H1 (cell line): ENCODE results near the gene SNX12. TPM values are rescaled to one million over a fixed set of nuclear protein-coding genes. Genes with fewer than 3 reads are reported as not detected.

Source experiments
- CTCF ChIA-PET: fragments of 300-600 bp; sonication (Branson Sonifier 250); formaldehyde crosslinking; loops from one replicate; lab custom pipeline; 2021; ENCODE audit not compliant: partially characterized antibody; lab: Charles Lee
- POLR2A ChIA-PET: fragments of 300-600 bp; sonication (Branson Sonifier 250); formaldehyde crosslinking; loops from one replicate; lab custom pipeline; 2021; ENCODE audit warnings: inconsistent platforms; ENCODE audit not compliant: partially characterized antibody; lab: Charles Lee
- DNase-seq, 2 experiments: peaks; one replicate each; pipeline versions ENCODE4 v3.0.0 to v3.0.0-alpha.2; 2010 to 2022; ENCODE audit warnings: low spot score in 2 of 2, low read depth in 1 of 2, mixed read lengths in 1 of 2
- FAIRE-seq: peaks from 2 replicates; lab custom pipeline; 2011; peaks lifted over from hg19 to GRCh38; lab: Jason Lieb, UNC
- H2AFZ ChIP-seq: 2 replicates; pipeline ENCODE4 v1.8.1; 2012; ENCODE audit warnings: low read length, inconsistent platforms
- H2AK5ac ChIP-seq: 2 replicates; pipeline ENCODE4 v1.6.1; 2013; ENCODE audit warnings: low read depth, low read length
- H2BK120ac ChIP-seq: replicated peaks from 2 replicates; pipeline ENCODE3; 2013; ENCODE audit warnings: low read depth, low read length, inconsistent platforms
- H2BK12ac ChIP-seq: 2 replicates; pipeline ENCODE4 v1.6.1; 2013; ENCODE audit warnings: low read depth, low read length
- H2BK15ac ChIP-seq: 2 replicates; pipeline ENCODE4 v1.6.1; 2013; ENCODE audit warnings: low read length
- H2BK20ac ChIP-seq: 2 replicates; pipeline ENCODE4 v1.6.1; 2013; ENCODE audit warnings: low read length
- H2BK5ac ChIP-seq: 2 replicates; pipeline ENCODE4 v1.6.1; 2013; ENCODE audit warnings: low read depth, low read length
- H3K14ac ChIP-seq: 2 replicates; pipeline ENCODE4 v1.6.1; 2013; ENCODE audit warnings: inconsistent platforms; ENCODE audit not compliant: insufficient read length
- H3K18ac ChIP-seq: 2 replicates; pipeline ENCODE4 v1.6.1; 2013; ENCODE audit warnings: low read length; ENCODE audit errors: extremely low read depth
- H3K23ac ChIP-seq: 2 replicates; pipeline ENCODE4 v1.6.1; 2013; ENCODE audit warnings: inconsistent platforms; ENCODE audit not compliant: insufficient read length
- H3K23me2 ChIP-seq: 2 replicates; pipeline ENCODE4 v1.6.1; 2013; ENCODE audit warnings: low read depth, low read length
- H3K27ac ChIP-seq: 2 replicates; pipeline ENCODE4 v1.6.1; 2011; ENCODE audit warnings: low read depth, low read length, inconsistent platforms
- H3K27me3 ChIP-seq, 4 experiments: replicated peaks in 1 of 4; 1 replicate in 1 of 4; 2 replicates in 3 of 4; pipeline versions ENCODE4 v1.6.1 to v1.8.1; 2011 to 2013; ENCODE audit warnings: low read length in 3 of 4, mild to moderate bottlenecking in 3 of 4, inconsistent platforms in 2 of 4, mixed read lengths in 2 of 4, moderate library complexity in 1 of 4; ENCODE audit not compliant: control insufficient read depth in 3 of 4, insufficient read depth in 3 of 4; ENCODE audit errors: extremely low read depth in 1 of 4
- H3K36me3 ChIP-seq, 4 experiments: 2 replicates each; pipeline versions ENCODE4 v1.6.1 to v1.8.1; 2011 to 2013; ENCODE audit warnings: mild to moderate bottlenecking in 4 of 4, low read length in 3 of 4, moderate library complexity in 2 of 4, control low read depth in 1 of 4, inconsistent platforms in 1 of 4; ENCODE audit not compliant: insufficient read depth in 4 of 4, control insufficient read depth in 2 of 4
- H3K4ac ChIP-seq: replicated peaks from 2 replicates; pipeline ENCODE3; 2013; ENCODE audit warnings: low read length, low read depth, mixed read lengths, inconsistent platforms; ENCODE audit not compliant: insufficient read length
- H3K4me1 ChIP-seq, 4 experiments: replicated peaks in 1 of 4; 1 replicate in 1 of 4; 2 replicates in 3 of 4; pipeline versions ENCODE4 v1.6.1 to v1.8.1; 2011 to 2013; ENCODE audit warnings: low read length in 3 of 4, inconsistent platforms in 2 of 4, mixed read lengths in 1 of 4; ENCODE audit not compliant: insufficient read depth in 4 of 4, control insufficient read depth in 3 of 4
- H3K4me2 ChIP-seq, 2 experiments: 2 replicates each; pipeline versions ENCODE4 v1.6.1 to v1.8.1; 2011 to 2013; ENCODE audit warnings: low read depth in 2 of 2, low read length in 2 of 2, control low read depth in 1 of 2, inconsistent platforms in 1 of 2, mild to moderate bottlenecking in 1 of 2; ENCODE audit not compliant: insufficient read depth in 1 of 2
- H3K4me3 ChIP-seq, 4 experiments: fragments of 200-600, 300-600 bp in 1 of 4; sonication (generic), shearing (Covaris generic), sonication (Bioruptor Twin) in 1 of 4; 2 replicates each; pipeline versions ENCODE4 v1.5.1 to v1.8.1; 2011 to 2016; ENCODE audit warnings: low read length in 4 of 4, low read depth in 3 of 4, control low read depth in 2 of 4, inconsistent platforms in 2 of 4, mild to moderate bottlenecking in 2 of 4, mixed read lengths in 1 of 4, moderate library complexity in 1 of 4; ENCODE audit not compliant: insufficient read depth in 2 of 4; ENCODE audit errors: extremely low read depth in 1 of 4
- H3K56ac ChIP-seq: replicated peaks from 2 replicates; pipeline ENCODE3; 2013; ENCODE audit warnings: low read depth, mild to moderate bottlenecking, mixed read lengths, low read length, inconsistent platforms; ENCODE audit not compliant: insufficient read length
- H3K79me1 ChIP-seq: 2 replicates; pipeline ENCODE4 v1.6.1; 2013; ENCODE audit warnings: low read depth, low read length, control low read depth
- H3K79me2 ChIP-seq, 2 experiments: 2 replicates each; pipeline versions ENCODE4 v1.6.1 to v1.8.1; 2012 to 2013; ENCODE audit warnings: low read length in 2 of 2, mild to moderate bottlenecking in 2 of 2, inconsistent platforms in 1 of 2; ENCODE audit not compliant: insufficient read depth in 2 of 2, control insufficient read depth in 1 of 2
- H3K9ac ChIP-seq, 4 experiments: replicated peaks in 1 of 4; 1 replicate in 1 of 4; 2 replicates in 3 of 4; pipeline versions ENCODE4 v1.6.1 to v1.8.1; 2011 to 2013; ENCODE audit warnings: low read depth in 3 of 4, low read length in 3 of 4, control low read depth in 2 of 4, mild to moderate bottlenecking in 2 of 4, moderate library complexity in 2 of 4, inconsistent platforms in 1 of 4; ENCODE audit errors: extremely low read depth in 1 of 4
- H3K9me3 ChIP-seq, 2 experiments: 2 replicates each; pipeline versions ENCODE4 v1.6.1 to v1.8.1; 2012 to 2013; ENCODE audit warnings: mild to moderate bottlenecking in 2 of 2, moderate library complexity in 2 of 2, control low read depth in 1 of 2, inconsistent platforms in 1 of 2, low read depth in 1 of 2, low read length in 1 of 2, mixed read lengths in 1 of 2; ENCODE audit not compliant: insufficient read depth in 2 of 2
- H4K20me1 ChIP-seq, 2 experiments: replicated peaks in 1 of 2; 2 replicates each; pipeline versions ENCODE3 to v1.8.1; 2011 to 2013; ENCODE audit warnings: inconsistent platforms in 2 of 2, low read length in 2 of 2, mild to moderate bottlenecking in 1 of 2; ENCODE audit not compliant: insufficient read depth in 2 of 2, control insufficient read depth in 1 of 2
- H4K5ac ChIP-seq: 2 replicates; pipeline ENCODE4 v1.6.1; 2013; ENCODE audit warnings: low read length, low read depth, mixed read lengths, inconsistent platforms; ENCODE audit not compliant: insufficient read length
- H4K8ac ChIP-seq: 2 replicates; pipeline ENCODE4 v1.8.0; 2013; ENCODE audit warnings: mild to moderate bottlenecking, moderate library complexity, low read length, inconsistent platforms; ENCODE audit not compliant: insufficient read depth; ENCODE audit errors: extremely low read depth
- H4K91ac ChIP-seq: replicated peaks from 2 replicates; pipeline ENCODE3; 2013; ENCODE audit warnings: low read length, mixed read lengths, inconsistent platforms; ENCODE audit not compliant: insufficient read length
- EZH2 ChIP-seq: fragments of 200-600 bp; sonication (generic); IDR thresholded peaks from 2 replicates; pipeline ENCODE4 v1.7.1; 2012; ENCODE audit warnings: low read depth, mild to moderate bottlenecking, moderate library complexity, low read length, inconsistent platforms; ENCODE audit not compliant: severe bottlenecking
- JUN ChIP-seq: IDR thresholded peaks from 2 replicates; pipeline ENCODE4 v1.6.1; 2011; ENCODE audit warnings: low read depth, mild to moderate bottlenecking, improper control_type of control experiment, low read length
- POLR2AphosphoS5 ChIP-seq: IDR thresholded peaks from 2 replicates; pipeline ENCODE4 v1.6.1; 2011; ENCODE audit warnings: low read depth, low read length
- SIN3A ChIP-seq, 2 experiments: IDR thresholded peaks in 1 of 2; conservative IDR thresholded peaks in 1 of 2; 2 replicates each; pipeline ENCODE4 v1.6.1; 2011 to 2012; ENCODE audit warnings: low read length in 2 of 2, improper control_type of control experiment in 1 of 2, low read depth in 1 of 2, mild to moderate bottlenecking in 1 of 2
- SIRT6 ChIP-seq: IDR thresholded peaks from one replicate; pipeline ENCODE4 v1.7.1; 2012; ENCODE audit warnings: low read length, inconsistent platforms
- SP4 ChIP-seq: IDR thresholded peaks from 2 replicates; pipeline ENCODE4 v1.6.1; 2012; ENCODE audit warnings: low read length, inconsistent platforms
- TCF12 ChIP-seq: IDR thresholded peaks from 2 replicates; pipeline ENCODE4 v1.6.1; 2011; ENCODE audit warnings: low read depth, mild to moderate bottlenecking, low read length
- USF2 ChIP-seq: IDR thresholded peaks from 2 replicates; pipeline ENCODE4 v1.6.1; 2011; ENCODE audit warnings: low read length, improper control_type of control experiment
- YY1 ChIP-seq: IDR thresholded peaks from 2 replicates; pipeline ENCODE4 v1.6.1; 2011; ENCODE audit warnings: low read depth, mild to moderate bottlenecking, low read length
- WGBS, 2 experiments: shearing (Covaris generic) in 1 of 2; methylation state at CpG; one replicate each; pipeline versions ENCODE4 v1.1.6 to v1.1.7; 2013 to 2015; ENCODE audit warnings: low lambda C conversion rate in 2 of 2, mixed read lengths in 2 of 2, inconsistent platforms in 1 of 2, low coverage in 1 of 2, missing lambda C conversion rate in 1 of 2; ENCODE audit not compliant: insufficient replicate concordance in 2 of 2, insufficient coverage in 1 of 2, insufficient read length in 1 of 2; ENCODE audit errors: extremely low coverage in 1 of 2, missing lambda C conversion rate in 1 of 2; 5-methylcytosine and 5-hydroxymethylcytosine counted together
- polyA plus RNA-seq, 7 experiments: library from polyadenylated mRNA; depleted of rRNA in 3 of 7; stranded (reverse) in 5 of 7; unstranded in 2 of 7; fragments of >200 nt in 5 of 7; fragments of 200-250 nt in 2 of 7; gene quantifications; 1 replicate in 5 of 7; 2 replicates in 1 of 7; 4 replicates in 1 of 7; pipeline versions ENCODE4 v1.2.1 to v1.2.3, GENCODE V29; 2011 to 2013; ENCODE audit warnings: missing spikeins in 2 of 7, mixed read lengths in 2 of 7
- total RNA-seq: library from RNA; stranded (reverse); fragmentation: NEBNext Ultra II Directional; extraction: Animal tissue kit (Norgen Biotek cat#: 25700); gene quantifications from 2 replicates; pipeline ENCODE4 v1.2.1, GENCODE V29; 2021

The SNX12 gene
- total and polyA plus RNA-seq, 2 of the 8 experiments (the other 6 are each of a cell fraction or from before 2014, with no cell fraction given): 72.1 to 74.2 TPM

GRCh38 chrX:71096760-71097032, 28.6 kb upstream of the SNX12 start:
- DNase-seq: no peak
- no peak for FAIRE-seq
- POLR2A ChIA-PET: interaction anchor here (0.6 to 1.4 kb wide), 3 partner anchors 8 to 127 kb away, joined by 3 to 4 read pairs (median 4); partner anchors contain the start of gene MED12

More at GRCh38 chrX:71096760-71097032, 28.6 kb upstream of the SNX12 start:
- Histone ChIP-seq H2BK5ac (no peak overlapping the region), H3K9ac (peak overlapping the region in 2 of 4 experiments; percentile 40 to 60; a peak in 2 of 7 replicates), H3K4me2 (peak overlapping the region; percentile 80 to 95), H3K27ac (no peak overlapping the region), H3K4ac (no peak overlapping the region), H2AFZ (no peak overlapping the region), H3K9me3 (no peaks in the 10 kb centered on the region), H3K79me1 (no peaks in the 10 kb centered on the region; the same call in 1 of the 2 replicates), H2BK15ac (no peak overlapping the region), H3K23me2 (peaks cover 8% of the 10 kb centered on the region), H4K8ac (no peak overlapping the region), H3K23ac (no peak overlapping the region), H4K20me1 (peaks cover 0 to 2% of the 10 kb centered on the region in 2 experiments), H3K18ac (no peak overlapping the region; the same call in 1 of the 2 replicates), H2BK20ac (no peak overlapping the region), H3K56ac (no peak overlapping the region)
- CTCF ChIA-PET: interaction anchor here (1.6 kb wide), 1 partner anchor 32 kb away, joined by 5 read pairs; no protein-coding TSS in a partner anchor
- WGBS, 2 experiments: 0% methylated on average over 8 of the region's 9 CpGs; no CpG with 5 or more reads in 1 of the 2 experiments
- TF ChIP-seq YY1 (no peak), TCF12 (no peak), JUN (no peak), SIN3A (conservative IDR thresholded peaks at IDR 0.05 in 1 of 2, IDR thresholded peaks at IDR 0.05 in 1 of 2; ENCODE audit: low read depth in 1 of 2, low read length in 2 of 2) (no peak), SIRT6 (no peak), USF2 (no peak), SP4 (no peak), POLR2AphosphoS5 (no peak), EZH2 (no peak)
- TF ChIP-seq, all 59 proteins: peak for 0
- peaks cover 0 to 8% of the 10 kb centered on the region in 2 experiments; a peak in 2 of 4 replicates for H3K79me2 ChIP-seq
- peaks cover 7 to 22% (median 13%) of the 10 kb centered on the region in 4 experiments for H3K4me1 ChIP-seq
- peak overlapping the region; percentile 68 to 78 (median 73) for H3K4me3 ChIP-seq
- no peak overlapping the region for H4K91ac ChIP-seq
- no peak overlapping the region for H2BK12ac ChIP-seq
- no peak overlapping the region for H2AK5ac ChIP-seq
- peaks cover 0 to 5% (median 0%) of the 10 kb centered on the region in 4 experiments; a peak in 1 of 7 replicates for H3K27me3 ChIP-seq
- no peak overlapping the region for H2BK120ac ChIP-seq
- H3K36me3 ChIP-seq: peaks cover 0 to 5% (median 0%) of the 10 kb centered on the region in 4 experiments; a peak in 1 of 8 replicates
- H3K14ac ChIP-seq: no peak overlapping the region
- H4K5ac ChIP-seq: no peak overlapping the region
